IMR-90 (cell line): ENCODE results near the gene LRP1B. TPM values are rescaled to one million over a fixed set of nuclear protein-coding genes. Genes with fewer than 3 reads are reported as not detected.

Experiments used
- ATAC-seq: fragments of 200-7000 bp; cut with Tn5 transposase; 2 replicates; pipeline ENCODE4 v1.9.1; 2020; ENCODE audit warnings: low read depth, mild to moderate bottlenecking, moderate library complexity
- BruUV-seq: library from RNA; stranded (reverse); fragments of 400-500 nt; replicated peaks from 2 replicates; lab custom pipeline; 2021; lab: Mats Ljungman, UMichigan
- CTCF ChIA-PET: fragments of 300-600 bp; formaldehyde crosslinking; extraction: SDS; loops from one replicate; lab custom pipeline; 2021; ENCODE audit warnings: antibody characterized with exemption; lab: Yijun Ruan, JAX
- POLR2A ChIA-PET: fragments of 300-600 bp; sonication (Branson Sonifier 250); formaldehyde crosslinking; loops from one replicate; lab custom pipeline; 2022; ENCODE audit warnings: antibody characterized with exemption; ENCODE audit not compliant: unreplicated experiment; lab: Charles Lee
- DNase-seq: peaks from one replicate; pipeline ENCODE4 v3.0.0; 2013
- H2AFZ ChIP-seq: replicated peaks from 2 replicates; pipeline ENCODE3; 2013; ENCODE audit warnings: low read length, mild to moderate bottlenecking; ENCODE audit not compliant: poor library complexity
- H2AK5ac ChIP-seq: 2 replicates; pipeline ENCODE4 v1.6.1; 2013; ENCODE audit warnings: low read depth, low read length, inconsistent platforms
- H2AK9ac ChIP-seq: replicated peaks from 2 replicates; pipeline ENCODE3; 2013; ENCODE audit warnings: mild to moderate bottlenecking, low read depth, low read length, moderate library complexity; ENCODE audit not compliant: poor library complexity
- H2BK120ac ChIP-seq: 2 replicates; pipeline ENCODE4 v1.6.1; 2013; ENCODE audit warnings: low read depth, low read length, inconsistent platforms
- H2BK15ac ChIP-seq: 3 replicates; pipeline ENCODE4 v1.6.1; 2013; ENCODE audit warnings: low read depth, low read length, inconsistent platforms
- H2BK20ac ChIP-seq: 2 replicates; pipeline ENCODE4 v1.6.1; 2013; ENCODE audit warnings: low read depth, mild to moderate bottlenecking, inconsistent platforms, low read length, moderate library complexity
- H2BK5ac ChIP-seq: 2 replicates; pipeline ENCODE4 v1.6.1; 2013; ENCODE audit warnings: mild to moderate bottlenecking, low read depth, low read length, inconsistent platforms; ENCODE audit not compliant: poor library complexity, severe bottlenecking
- H3K14ac ChIP-seq: replicated peaks from 2 replicates; pipeline ENCODE4 v1.6.1; 2013; ENCODE audit warnings: low read depth, low read length, inconsistent platforms
- H3K18ac ChIP-seq: 2 replicates; pipeline ENCODE4 v1.6.1; 2013; ENCODE audit warnings: low read depth, low read length, control low read depth
- H3K23ac ChIP-seq: 2 replicates; pipeline ENCODE4 v1.6.1; 2013; ENCODE audit warnings: low read depth, low read length, inconsistent platforms
- H3K27ac ChIP-seq: 2 replicates; pipeline ENCODE4 v1.5.1; 2013; ENCODE audit warnings: mild to moderate bottlenecking, control low read depth, low read length; ENCODE audit not compliant: insufficient read depth
- H3K27me3 ChIP-seq: 2 replicates; pipeline ENCODE4 v1.6.1; 2013; ENCODE audit warnings: low read length; ENCODE audit not compliant: control insufficient read depth, insufficient read depth
- H3K36me3 ChIP-seq: 2 replicates; pipeline ENCODE4 v1.6.1; 2013; ENCODE audit warnings: low read length, mixed read lengths; ENCODE audit not compliant: control insufficient read depth, insufficient read depth
- H3K4ac ChIP-seq: 2 replicates; pipeline ENCODE4 v1.6.1; 2013; ENCODE audit warnings: low read depth, low read length, inconsistent platforms
- H3K4me1 ChIP-seq: 2 replicates; pipeline ENCODE4 v1.6.1; 2013; ENCODE audit warnings: low read length, mixed read lengths; ENCODE audit not compliant: control insufficient read depth, insufficient read depth
- H3K4me2 ChIP-seq: 2 replicates; pipeline ENCODE4 v1.6.1; 2013; ENCODE audit warnings: low read depth, mild to moderate bottlenecking, control low read depth, low read length, moderate library complexity
- H3K4me3 ChIP-seq: 2 replicates; pipeline ENCODE4 v1.5.1; 2013; ENCODE audit warnings: low read depth, mild to moderate bottlenecking, control low read depth, low read length, moderate library complexity; ENCODE audit not compliant: insufficient read depth
- H3K56ac ChIP-seq: 2 replicates; pipeline ENCODE4 v1.6.1; 2013; ENCODE audit warnings: low read length, inconsistent platforms; ENCODE audit not compliant: insufficient read depth; ENCODE audit errors: extremely low read depth
- H3K79me1 ChIP-seq, 2 experiments: 2 replicates each; pipeline ENCODE4 v1.6.1; 2013; ENCODE audit warnings: low read length in 2 of 2, inconsistent platforms in 1 of 2, low read depth in 1 of 2
- H3K9ac ChIP-seq: 2 replicates; pipeline ENCODE4 v1.6.1; 2013; ENCODE audit warnings: low read depth, low read length, control low read depth
- H3K9me1 ChIP-seq: 2 replicates; pipeline ENCODE4 v1.6.1; 2013; ENCODE audit warnings: low read length, inconsistent platforms; ENCODE audit not compliant: insufficient read depth
- H3K9me3 ChIP-seq: 2 replicates; pipeline ENCODE4 v1.6.1; 2013; ENCODE audit warnings: low read length; ENCODE audit not compliant: control insufficient read depth, insufficient read depth
- H4K20me1 ChIP-seq: 2 replicates; pipeline ENCODE4 v1.6.1; 2013; ENCODE audit warnings: low read length, inconsistent platforms; ENCODE audit not compliant: insufficient read depth
- H4K5ac ChIP-seq: 2 replicates; pipeline ENCODE4 v1.6.1; 2013; ENCODE audit warnings: mild to moderate bottlenecking, low read depth, low read length, control low read depth
- H4K8ac ChIP-seq, 2 experiments: 2 replicates each; pipeline ENCODE4 v1.6.1; 2013; ENCODE audit warnings: low read depth in 2 of 2, low read length in 2 of 2, control low read depth in 1 of 2, inconsistent platforms in 1 of 2
- H4K91ac ChIP-seq: 2 replicates; pipeline ENCODE4 v1.6.1; 2013; ENCODE audit warnings: low read depth, low read length, inconsistent platforms; ENCODE audit not compliant: insufficient read depth
- BHLHE40 ChIP-seq: fragments of 150-350 bp; IDR thresholded peaks from 2 replicates; pipeline ENCODE4 v1.6.1; 2016; ENCODE audit warnings: mild to moderate bottlenecking, low read depth, low read length
- CEBPB ChIP-seq: IDR thresholded peaks from 2 replicates; pipeline ENCODE4 v1.6.1; 2012; ENCODE audit warnings: low read depth, low read length, improper control_type of control experiment
- CHD1 ChIP-seq: IDR thresholded peaks from 2 replicates; pipeline ENCODE4 v1.6.1; 2012; ENCODE audit warnings: low read depth, low read length, improper control_type of control experiment
- FOS ChIP-seq: fragments of 150-350 bp; IDR thresholded peaks from 2 replicates; pipeline ENCODE4 v1.6.1; 2016; ENCODE audit warnings: low read depth, low read length
- MAFK ChIP-seq: IDR thresholded peaks from 2 replicates; pipeline ENCODE4 v1.6.1; 2012; ENCODE audit warnings: low read depth, low read length, improper control_type of control experiment
- MAZ ChIP-seq: IDR thresholded peaks from 2 replicates; pipeline ENCODE4 v1.6.1; 2012; ENCODE audit warnings: low read depth, mild to moderate bottlenecking, low read length, improper control_type of control experiment, moderate library complexity, borderline replicate concordance
- MXI1 ChIP-seq: IDR thresholded peaks from 2 replicates; pipeline ENCODE4 v1.6.1; 2012; ENCODE audit warnings: low read depth, mild to moderate bottlenecking, low read length, moderate library complexity, borderline replicate concordance
- NFE2L2 ChIP-seq: fragments of 150-350 bp; IDR thresholded peaks from 2 replicates; pipeline ENCODE4 v1.6.1; 2016; ENCODE audit warnings: low read depth, mild to moderate bottlenecking, low read length
- POLR2A ChIP-seq: IDR thresholded peaks from 2 replicates; pipeline ENCODE4 v1.6.1; 2012; ENCODE audit warnings: mild to moderate bottlenecking, low read depth, low read length
- RAD21 ChIP-seq: IDR thresholded peaks from 2 replicates; pipeline ENCODE4 v1.6.1; 2012; ENCODE audit warnings: low read length, improper control_type of control experiment
- RCOR1 ChIP-seq: IDR thresholded peaks from 2 replicates; pipeline ENCODE4 v1.6.1; 2012; ENCODE audit warnings: mild to moderate bottlenecking, low read length, improper control_type of control experiment; ENCODE audit not compliant: insufficient replicate concordance
- RFX5 ChIP-seq: IDR thresholded peaks from 2 replicates; pipeline ENCODE4 v1.8.0; 2012; ENCODE audit warnings: low read depth, mild to moderate bottlenecking, low read length, moderate library complexity
- SMC3 ChIP-seq: fragments of 150-350 bp; IDR thresholded peaks from 2 replicates; pipeline ENCODE4 v1.6.1; 2016; ENCODE audit warnings: low read depth, mild to moderate bottlenecking, antibody characterized with exemption, low read length, moderate library complexity
- WGBS, 2 experiments: methylation state at CpG; one replicate each; pipeline versions ENCODE4 v1.1.5 to v1.1.7; 2013; ENCODE audit warnings: missing lambda C conversion rate in 2 of 2; ENCODE audit not compliant: insufficient read length in 1 of 2; ENCODE audit errors: extremely low coverage in 2 of 2; 5-methylcytosine and 5-hydroxymethylcytosine counted together
- dilution Hi-C: fragments of 300-500 bp; cut with HindIII; formaldehyde crosslinking; loops from one replicate; pipeline ENCODE4 v1.14.3; 2018; ENCODE audit warnings: low sequenced_read_pairs; ENCODE audit not compliant: unreplicated experiment
- in situ Hi-C: fragments of 300-500 bp; cut with MboI; formaldehyde crosslinking; loops from 3 replicates; pipeline ENCODE4 v1.14.3; 2019; ENCODE audit warnings: low sequenced_read_pairs, inconsistent platforms, mixed read lengths
- intact Hi-C: fragments of 100-400 bp; cut with micrococcal nuclease; formaldehyde crosslinking; loops from 2 replicates; pipeline ENCODE4 v1.10.0; 2022
- polyA plus RNA-seq, 3 experiments: library from polyadenylated mRNA; depleted of rRNA; stranded (reverse); fragments of >200 nt; gene quantifications; 2 replicates each; pipeline ENCODE4 v1.2.3, GENCODE V29; 2012; ENCODE audit warnings: low replicate concordance in 1 of 3
- total RNA-seq: library from RNA; depleted of rRNA; stranded (reverse); fragments of >200 nt; gene quantifications from 2 replicates; pipeline ENCODE4 v1.2.3, GENCODE V29; 2012
- TF ChIP-seq, protein P1 (sequence below): fragments of 150-350 bp; IDR thresholded peaks from 2 replicates; pipeline ENCODE4 v1.6.1; 2017; ENCODE audit warnings: mild to moderate bottlenecking, antibody characterized with exemption, low read length, low read depth
- TF ChIP-seq, protein P2 (sequence below): fragments of 150-350 bp; IDR thresholded peaks from 2 replicates; pipeline ENCODE4 v1.6.1; 2016; ENCODE audit warnings: low read depth, mild to moderate bottlenecking, low read length, moderate library complexity, borderline replicate concordance
- TF ChIP-seq, protein P3 (sequence below): conservative IDR thresholded peaks from 2 replicates; pipeline ENCODE4 v1.5.1; 2012; ENCODE audit warnings: mild to moderate bottlenecking, low read depth, low read length, improper control_type of control experiment

LRP1B gene
- total and polyA plus RNA-seq, 2 of the 4 experiments (the other 2 are of a cell fraction), result under 0.01 to 0.02 TPM

DNA sequence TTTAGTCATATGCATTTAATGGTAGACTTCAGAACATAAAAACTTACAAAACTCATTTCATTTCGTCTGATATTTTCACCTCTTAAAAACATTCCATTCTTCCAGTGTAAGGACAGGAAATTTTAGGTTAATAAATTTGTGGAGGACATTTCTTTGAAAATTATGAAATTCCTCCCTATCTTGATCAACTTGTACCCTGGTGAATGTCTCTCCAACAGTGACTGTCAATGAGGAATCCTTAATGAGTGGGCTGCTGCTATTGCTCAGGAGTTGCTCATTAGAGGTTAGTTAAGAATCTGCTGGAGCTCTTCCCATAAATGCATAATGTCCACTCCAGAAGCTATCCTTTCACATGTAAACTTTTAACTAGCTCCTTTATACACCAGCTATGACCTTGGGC, 69.1 kb downstream of the LRP1B start:
- no peak overlapping the region for H3K14ac ChIP-seq
- no peak overlapping the region for H2AFZ ChIP-seq
- no peaks in the 10 kb centered on the region for H4K20me1 ChIP-seq
- H4K5ac ChIP-seq, result no peak overlapping the region
- no peak overlapping the region for H3K56ac ChIP-seq
- no peak overlapping the region for H2BK120ac ChIP-seq
- H3K9ac ChIP-seq, result no peak overlapping the region
- ATAC-seq (no peak), DNase-seq (no peak)
- H2BK5ac ChIP-seq, result no peak overlapping the region
- no peak overlapping the region for H4K8ac ChIP-seq
- no peaks in the 10 kb centered on the region for H3K36me3 ChIP-seq
- CTCF ChIA-PET, result no interaction called here
- intact Hi-C loops (no loop called here), dilution Hi-C loops (no loop called here), in situ Hi-C loops (no loop called here)
- no peak overlapping the region for H3K4ac ChIP-seq
- no peaks in the 10 kb centered on the region for H3K27me3 ChIP-seq
- H4K91ac ChIP-seq, result no peak overlapping the region
- H3K79me1 ChIP-seq, result no peaks in the 10 kb centered on the region
- H3K9me3 ChIP-seq, result no peaks in the 10 kb centered on the region
- H3K4me3 ChIP-seq, result no peak overlapping the region
- H3K4me1 ChIP-seq, result no peaks in the 10 kb centered on the region
- no peak overlapping the region for H2BK15ac ChIP-seq
- H3K18ac ChIP-seq, result no peak overlapping the region
- BruUV-seq, result no TSS peak
- H3K9me1 ChIP-seq, result no peaks in the 10 kb centered on the region
- no peak overlapping the region for H2AK5ac ChIP-seq
- no CpG with 5 or more reads among the region's 1 CpG for WGBS, 2 experiments
- TF ChIP-seq, protein P1, sequence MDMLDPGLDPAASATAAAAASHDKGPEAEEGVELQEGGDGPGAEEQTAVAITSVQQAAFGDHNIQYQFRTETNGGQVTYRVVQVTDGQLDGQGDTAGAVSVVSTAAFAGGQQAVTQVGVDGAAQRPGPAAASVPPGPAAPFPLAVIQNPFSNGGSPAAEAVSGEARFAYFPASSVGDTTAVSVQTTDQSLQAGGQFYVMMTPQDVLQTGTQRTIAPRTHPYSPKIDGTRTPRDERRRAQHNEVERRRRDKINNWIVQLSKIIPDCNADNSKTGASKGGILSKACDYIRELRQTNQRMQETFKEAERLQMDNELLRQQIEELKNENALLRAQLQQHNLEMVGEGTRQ, result no peak
- TF ChIP-seq, protein P2, sequence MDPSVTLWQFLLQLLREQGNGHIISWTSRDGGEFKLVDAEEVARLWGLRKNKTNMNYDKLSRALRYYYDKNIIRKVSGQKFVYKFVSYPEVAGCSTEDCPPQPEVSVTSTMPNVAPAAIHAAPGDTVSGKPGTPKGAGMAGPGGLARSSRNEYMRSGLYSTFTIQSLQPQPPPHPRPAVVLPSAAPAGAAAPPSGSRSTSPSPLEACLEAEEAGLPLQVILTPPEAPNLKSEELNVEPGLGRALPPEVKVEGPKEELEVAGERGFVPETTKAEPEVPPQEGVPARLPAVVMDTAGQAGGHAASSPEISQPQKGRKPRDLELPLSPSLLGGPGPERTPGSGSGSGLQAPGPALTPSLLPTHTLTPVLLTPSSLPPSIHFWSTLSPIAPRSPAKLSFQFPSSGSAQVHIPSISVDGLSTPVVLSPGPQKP, result no peak
- TF ChIP-seq CHD1 (no peak), POLR2A (no peak), NFE2L2 (no peak), RAD21 (no peak), BHLHE40 (no peak), MXI1 (no peak), MAZ (no peak), FOS (no peak), CEBPB (no peak), RFX5 (no peak), MAFK (no peak), RCOR1 (no peak), SMC3 (no peak)
- TF ChIP-seq, protein P3, sequence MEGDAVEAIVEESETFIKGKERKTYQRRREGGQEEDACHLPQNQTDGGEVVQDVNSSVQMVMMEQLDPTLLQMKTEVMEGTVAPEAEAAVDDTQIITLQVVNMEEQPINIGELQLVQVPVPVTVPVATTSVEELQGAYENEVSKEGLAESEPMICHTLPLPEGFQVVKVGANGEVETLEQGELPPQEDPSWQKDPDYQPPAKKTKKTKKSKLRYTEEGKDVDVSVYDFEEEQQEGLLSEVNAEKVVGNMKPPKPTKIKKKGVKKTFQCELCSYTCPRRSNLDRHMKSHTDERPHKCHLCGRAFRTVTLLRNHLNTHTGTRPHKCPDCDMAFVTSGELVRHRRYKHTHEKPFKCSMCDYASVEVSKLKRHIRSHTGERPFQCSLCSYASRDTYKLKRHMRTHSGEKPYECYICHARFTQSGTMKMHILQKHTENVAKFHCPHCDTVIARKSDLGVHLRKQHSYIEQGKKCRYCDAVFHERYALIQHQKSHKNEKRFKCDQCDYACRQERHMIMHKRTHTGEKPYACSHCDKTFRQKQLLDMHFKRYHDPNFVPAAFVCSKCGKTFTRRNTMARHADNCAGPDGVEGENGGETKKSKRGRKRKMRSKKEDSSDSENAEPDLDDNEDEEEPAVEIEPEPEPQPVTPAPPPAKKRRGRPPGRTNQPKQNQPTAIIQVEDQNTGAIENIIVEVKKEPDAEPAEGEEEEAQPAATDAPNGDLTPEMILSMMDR, result no peak
- H3K27ac ChIP-seq, result no peak overlapping the region
- H2AK9ac ChIP-seq, result no peak overlapping the region
- H3K4me2 ChIP-seq, result no peak overlapping the region
- H2BK20ac ChIP-seq, result no peak overlapping the region
- no peak overlapping the region for H3K23ac ChIP-seq
- POLR2A ChIA-PET, result no interaction called here
